Germinal center (tissue), 1 donor: ENCODE results near the gene ORC1.

Experiments used
- DNase-seq: peaks from one replicate; pipeline ENCODE4 v3.0.0; 2012; ENCODE audit warnings: mixed read lengths, low spot score

The ORC1 gene

DNA sequence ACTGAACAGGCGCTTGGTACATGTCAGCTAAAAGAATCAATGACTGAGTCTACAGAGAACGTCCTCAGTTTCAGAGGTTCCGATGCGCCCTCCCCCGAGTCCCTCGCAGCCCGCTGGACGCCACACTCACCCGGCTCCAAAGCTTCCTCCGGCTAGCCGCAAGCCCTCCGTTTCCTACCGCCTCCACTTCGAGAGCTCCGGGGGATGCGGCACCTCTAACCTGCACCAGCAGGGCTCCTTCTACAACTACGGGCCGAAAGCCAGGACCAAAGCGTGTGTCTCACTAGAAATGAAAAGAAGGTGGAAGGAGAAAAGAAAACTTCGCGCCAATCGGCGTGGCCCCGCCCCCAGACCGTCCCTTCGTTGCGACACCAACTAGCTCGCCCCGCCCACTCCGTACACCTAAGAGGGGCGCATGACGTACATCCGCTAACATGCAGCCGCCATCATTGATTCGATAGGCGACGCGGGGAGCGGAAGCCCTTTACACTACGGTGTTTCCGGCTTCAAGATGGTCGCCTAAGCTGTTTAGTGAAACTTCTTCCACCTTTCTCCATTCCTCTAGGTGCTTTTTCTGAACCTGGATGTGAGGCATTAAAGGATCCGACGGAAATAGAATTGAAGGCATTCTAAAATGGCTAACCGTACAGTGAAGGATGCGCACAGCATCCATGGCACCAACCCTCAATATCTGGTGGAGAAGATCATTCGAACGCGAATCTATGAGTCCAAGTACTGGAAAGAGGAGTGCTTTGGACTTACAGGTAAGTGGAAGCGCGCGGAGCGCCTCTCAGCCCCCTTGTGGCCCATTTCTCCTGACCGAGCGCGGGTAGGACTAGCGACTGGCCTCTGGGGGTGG lies at the start of gene ORC1, which contains the start of gene PRPF38A:
ORC1 (minus strand) TSS at position 308 of the 859 bp plus-strand sequence. CDS start 2,200 bp downstream, outside the sequence.
PRPF38A (plus strand) TSS at position 487 of the 859 bp plus-strand sequence; CDS start at position 635, 148 bp downstream.
- peak; percentile 99 for DNase-seq

- DNase-seq = no peak
Measured at GRCh38 chr1:52444463-52444862, 40.2 kb upstream of the ORC1 start.

- no peak for DNase-seq
Measured at GRCh38 chr1:52439976-52440375, 35.8 kb upstream of the ORC1 start.

- no peak for DNase-seq
Measured at GRCh38 chr1:52436817-52437216, 32.6 kb upstream of the ORC1 start.

- no peak for DNase-seq
Measured at GRCh38 chr1:52435650-52436049, 31.4 kb upstream of the ORC1 start.

- DNase-seq = no peak
Measured at GRCh38 chr1:52435211-52435610, 31.0 kb upstream of the ORC1 start.

GRCh38 chr1:52432807-52433206 lies 28.6 kb upstream of the ORC1 start:
- DNase-seq = no peak

- DNase-seq = no peak
Measured at GRCh38 chr1:52427152-52427551, 22.9 kb upstream of the ORC1 start.

DNA sequence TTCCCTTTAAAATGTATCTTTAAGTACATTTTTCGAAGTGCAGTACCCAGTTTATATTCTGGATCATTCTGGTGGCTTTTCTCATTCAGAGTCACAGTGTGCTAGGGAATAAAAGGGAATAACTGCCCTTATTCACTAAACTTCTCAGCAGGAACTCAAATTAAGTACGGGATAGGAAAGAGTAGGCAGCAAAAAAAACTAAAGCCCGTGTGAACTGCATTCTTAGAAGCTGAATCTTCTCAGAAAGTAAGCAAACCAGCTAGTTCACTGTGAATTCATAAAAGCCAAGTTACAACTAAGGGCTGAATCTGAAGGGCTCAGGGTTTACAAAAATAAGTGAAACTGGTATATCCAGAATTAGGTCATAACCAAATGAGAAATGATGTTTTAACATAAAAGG lies 22.1 kb upstream of the ORC1 start:
- no peak for DNase-seq

- DNase-seq = no peak
Measured at GRCh38 chr1:52424813-52425212, 20.6 kb upstream of the ORC1 start.

- DNase-seq = peak; percentile 11
Measured at GRCh38 chr1:52424231-52424636, 20.0 kb upstream of the ORC1 start.

DNA sequence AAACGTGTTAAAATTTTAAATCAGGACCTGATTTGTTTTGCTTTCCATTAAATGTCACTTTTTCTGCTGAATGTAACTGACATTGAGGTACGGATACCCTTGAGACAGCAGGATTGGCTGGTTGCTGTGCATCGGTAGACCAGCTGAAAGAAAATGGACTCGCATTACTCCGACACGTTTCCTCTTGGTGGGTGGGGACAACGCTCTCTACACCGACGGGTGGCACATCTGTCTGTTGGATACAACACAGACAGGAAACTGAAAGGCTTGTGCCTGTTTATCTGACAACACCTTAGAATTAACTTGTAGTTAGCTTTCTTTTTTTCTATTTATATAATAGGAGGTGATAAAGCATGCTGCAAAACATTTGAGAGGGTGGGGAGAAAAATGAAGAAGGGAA lies 19.5 kb upstream of the ORC1 start:
- peak; percentile 8 for DNase-seq

- no peak for DNase-seq
Measured at GRCh38 chr1:52423055-52423454, 18.8 kb upstream of the ORC1 start.

GRCh38 chr1:52420713-52421112 lies 16.5 kb upstream of the ORC1 start:
- DNase-seq = no peak

DNA sequence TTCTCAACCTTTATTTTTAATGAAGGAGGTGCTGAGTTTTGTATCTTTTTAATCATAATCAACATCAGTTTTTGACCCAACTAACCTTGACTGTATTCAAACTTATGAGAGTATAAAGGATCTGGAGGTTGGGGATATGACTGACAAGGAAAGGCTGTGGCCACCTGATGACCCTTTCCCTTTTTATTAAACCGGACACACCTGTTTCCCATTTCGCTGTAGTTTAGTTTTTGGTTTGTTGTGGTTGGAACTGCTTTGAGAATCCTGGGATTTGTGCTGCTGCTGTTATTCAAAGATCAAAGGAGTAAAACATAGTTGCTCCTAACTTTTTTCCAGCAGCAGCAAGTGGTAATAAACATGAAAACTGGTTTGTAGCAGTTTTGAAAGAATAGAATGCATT lies 12.6 kb upstream of the ORC1 start:
- DNase-seq = no peak

- no peak for DNase-seq
Measured at GRCh38 chr1:52414942-52415341, 10.7 kb upstream of the ORC1 start.

GRCh38 chr1:52413410-52413989 lies 9.3 kb upstream of the ORC1 start:
- no peak for DNase-seq

DNA sequence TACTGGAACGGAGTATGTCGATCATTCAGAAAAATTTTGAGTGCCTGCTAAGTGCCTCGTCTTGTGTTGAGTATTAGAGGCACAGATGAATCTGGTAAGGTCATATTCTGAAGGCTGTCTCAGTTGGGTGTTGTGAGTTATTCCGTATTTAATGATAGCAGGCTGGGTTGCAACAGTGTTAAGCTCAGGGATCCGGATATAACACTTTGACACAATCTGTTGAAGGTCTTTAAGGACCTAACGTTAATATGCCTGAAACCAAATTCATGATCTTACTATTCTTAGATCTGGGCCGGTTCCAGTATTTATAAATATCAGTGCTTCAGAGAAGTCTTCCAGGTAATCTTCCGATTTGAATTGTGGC lies 734 bp upstream of the ORC1 start:
- no peak for DNase-seq

DNA sequence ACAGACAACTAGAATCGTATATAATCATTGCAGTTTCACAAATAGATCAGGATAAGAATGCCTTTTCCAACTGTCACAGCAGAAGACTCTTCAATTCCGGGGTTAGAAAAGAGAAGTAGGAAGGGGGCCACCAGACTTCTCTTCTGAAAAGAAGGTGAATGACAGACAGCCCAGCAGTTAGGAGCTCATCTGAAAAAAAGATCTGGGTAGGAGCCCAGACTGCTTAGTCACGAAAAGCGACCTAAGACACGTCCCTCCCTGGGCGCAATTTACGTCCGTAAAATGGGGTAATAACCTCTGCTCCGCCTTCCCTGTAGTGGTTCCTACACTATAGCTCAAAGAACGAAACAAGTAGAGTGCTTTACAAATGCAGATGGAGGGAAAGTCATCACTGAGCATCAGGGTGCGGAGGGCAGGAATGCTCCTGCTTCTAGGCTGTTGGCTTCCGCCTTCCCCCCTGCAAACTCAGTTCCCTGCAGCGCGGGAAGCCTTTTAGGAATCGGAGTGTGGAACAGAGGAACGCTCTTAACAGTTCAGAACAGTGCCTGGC lies 582 bp downstream of the ORC1 start:
- peak; percentile 54 for DNase-seq

DNA sequence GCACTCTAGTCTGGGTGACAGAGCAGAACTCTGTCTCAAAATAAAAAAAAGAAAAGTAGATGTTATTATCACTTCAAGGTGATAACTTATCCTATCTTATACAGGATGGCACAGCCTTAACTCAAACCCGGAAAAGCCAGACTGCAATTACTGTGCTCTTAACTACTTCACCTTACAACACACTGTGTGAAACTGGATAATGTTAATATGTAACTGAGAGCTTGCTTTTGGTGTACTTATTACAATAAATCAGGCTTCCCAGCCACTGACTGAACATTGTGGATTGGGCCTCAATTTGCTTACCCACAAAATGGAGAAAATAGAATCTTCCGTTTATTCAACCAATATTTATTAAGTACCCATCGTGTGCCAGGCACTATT lies 1.4 kb downstream of the ORC1 start:
- DNase-seq = no peak

- DNase-seq = no peak
Measured at GRCh38 chr1:52400131-52400530, 4.1 kb downstream of the ORC1 start.

- no peak for DNase-seq
Measured at GRCh38 chr1:52399629-52400028, 4.6 kb downstream of the ORC1 start.

- no peak for DNase-seq
Measured at GRCh38 chr1:52393174-52393573, 11.0 kb downstream of the ORC1 start.
